ENCODE results near the gene GPC6.
A peak's percentile ranks its signal among the peaks of the same experiment; 100 is the strongest.

Gene GPC6

GRCh38 chr13:93413972-93414717, 187.5 kb downstream of the GPC6 start:
- H3K79me1 ChIP-seq (replicated peaks; ENCODE audit: low read length, poor library complexity, severe bottlenecking) = peaks cover 5% of the 10 kb centered on the region

DNA sequence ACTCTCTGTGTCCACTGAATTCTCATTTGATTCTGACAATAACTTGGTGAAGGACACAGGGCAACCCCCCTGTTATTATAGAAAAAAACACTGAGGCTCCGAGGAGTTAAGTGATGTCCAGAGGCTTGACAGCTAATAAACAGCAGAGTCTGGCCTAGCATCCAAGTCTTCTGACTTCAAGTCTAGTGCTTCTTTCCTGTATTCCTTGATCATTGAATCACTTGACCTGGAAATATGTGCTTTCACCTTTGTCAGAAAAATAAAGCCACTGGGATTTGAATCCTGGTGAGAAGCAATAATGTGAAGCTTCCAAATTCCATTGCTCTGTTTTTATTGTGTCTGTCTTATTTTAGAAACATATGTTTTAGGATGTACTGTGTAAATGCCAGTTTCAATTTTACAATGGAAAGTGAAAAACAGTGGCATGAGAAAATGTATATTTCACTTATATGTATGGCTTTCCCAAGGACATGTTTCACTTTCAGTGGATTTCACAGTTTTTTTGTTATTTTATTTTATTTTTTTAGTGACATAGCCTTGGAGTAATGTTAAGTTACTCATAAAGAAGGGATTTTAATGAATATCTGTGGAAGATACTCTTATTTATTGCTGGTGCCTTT, 190.2 kb downstream of the GPC6 start:
- Histone ChIP-seq H3K18ac (ENCODE audit: low read depth in 1 of 2, low read length in 2 of 2) (no peak overlapping the region), H3K4me2 (ENCODE audit: low read length, poor library complexity, severe bottlenecking) (no peak overlapping the region), H3K36me3 (ENCODE audit: control insufficient read depth in 1 of 2, insufficient read depth in 2 of 2, low read depth in 1 of 2, low read length in 2 of 2) (no peaks in the 10 kb centered on the region), H4K91ac (ENCODE audit: low read length) (no peak overlapping the region), H3K4me1 (ENCODE audit: control insufficient read depth, insufficient read depth, low read depth, low read length) (no peaks in the 10 kb centered on the region), H3K79me1 (replicated peaks; ENCODE audit: low read length, poor library complexity, severe bottlenecking) (peaks cover 9% of the 10 kb centered on the region), H3K23ac (ENCODE audit: low read length in 2 of 2) (no peak overlapping the region), H2AFZ (ENCODE audit: low read depth, low read length) (no peak overlapping the region), H3K9me3 (ENCODE audit: control insufficient read depth, low read length) (no peaks in the 10 kb centered on the region), H2BK15ac (ENCODE audit: low read depth, poor library complexity, severe bottlenecking) (no peak overlapping the region), H3K4me3 (ENCODE audit: insufficient read depth in 1 of 2, low read depth in 1 of 2, low read length in 2 of 2) (no peak overlapping the region), H4K8ac (ENCODE audit: low read length) (no peak overlapping the region), H2AK5ac (ENCODE audit: low read length, severe bottlenecking) (no peak overlapping the region), H3K27me3 (ENCODE audit: control insufficient read depth in 1 of 2, insufficient read depth in 1 of 2, low read length in 2 of 2) (no peaks in the 10 kb centered on the region), H3K27ac (ENCODE audit: low read length, poor library complexity, severe bottlenecking) (peak overlapping the region; percentile 50), H3K4ac (ENCODE audit: low read depth in 1 of 2, low read length in 2 of 2) (no peak overlapping the region), H2BK120ac (ENCODE audit: low read depth, low read length) (no peak overlapping the region), H3K14ac (ENCODE audit: low read length in 2 of 2) (no peak overlapping the region), H2BK12ac (ENCODE audit: low read length in 2 of 2) (no peak overlapping the region), H2BK5ac (ENCODE audit: low read depth, low read length, poor library complexity, severe bottlenecking) (no peak overlapping the region), H3K9ac (ENCODE audit: low read length) (peak overlapping the region; percentile 21)
- WGBS = 8% methylated on average over 1 of the region's 1 CpG
- peak; percentile 18 for DNase-seq

More at GRCh38 chr13:93413972-93414717, 187.5 kb downstream of the GPC6 start:
- WGBS = 76% methylated on average over 8 of the region's 8 CpGs
- no peak overlapping the region for H2AK5ac ChIP-seq (ENCODE audit: low read length, severe bottlenecking)
- H3K18ac ChIP-seq (ENCODE audit: low read depth in 1 of 2, low read length in 2 of 2) = no peak overlapping the region
- no peak overlapping the region for H2BK5ac ChIP-seq (ENCODE audit: low read depth, low read length, poor library complexity, severe bottlenecking)
- DNase-seq = no peak
- H3K9me3 ChIP-seq (ENCODE audit: control insufficient read depth, low read length) = no peaks in the 10 kb centered on the region
- no peak overlapping the region for H3K14ac ChIP-seq (ENCODE audit: low read length in 2 of 2)
- no peaks in the 10 kb centered on the region for H3K27me3 ChIP-seq (ENCODE audit: control insufficient read depth in 1 of 2, insufficient read depth in 1 of 2, low read length in 2 of 2)
- H3K23ac ChIP-seq (ENCODE audit: low read length in 2 of 2) = no peak overlapping the region
- H2AFZ ChIP-seq (ENCODE audit: low read depth, low read length) = no peak overlapping the region
- H2BK120ac ChIP-seq (ENCODE audit: low read depth, low read length) = no peak overlapping the region
- H3K36me3 ChIP-seq (ENCODE audit: control insufficient read depth in 1 of 2, insufficient read depth in 2 of 2, low read depth in 1 of 2, low read length in 2 of 2) = no peaks in the 10 kb centered on the region
- no peak overlapping the region for H3K4me2 ChIP-seq (ENCODE audit: low read length, poor library complexity, severe bottlenecking)
- H2BK12ac ChIP-seq (ENCODE audit: low read length in 2 of 2) = no peak overlapping the region
- no peak overlapping the region for H4K8ac ChIP-seq (ENCODE audit: low read length)
- H3K9ac ChIP-seq (ENCODE audit: low read length) = no peak overlapping the region
- no peak overlapping the region for H3K4ac ChIP-seq (ENCODE audit: low read depth in 1 of 2, low read length in 2 of 2)
- no peaks in the 10 kb centered on the region for H3K4me1 ChIP-seq (ENCODE audit: control insufficient read depth, insufficient read depth, low read depth, low read length)
- no peak overlapping the region for H3K27ac ChIP-seq (ENCODE audit: low read length, poor library complexity, severe bottlenecking)
- H3K4me3 ChIP-seq (ENCODE audit: insufficient read depth in 1 of 2, low read depth in 1 of 2, low read length in 2 of 2) = no peak overlapping the region
- H2BK15ac ChIP-seq (ENCODE audit: low read depth, poor library complexity, severe bottlenecking) = no peak overlapping the region
- H4K91ac ChIP-seq (ENCODE audit: low read length) = no peak overlapping the region

DNA sequence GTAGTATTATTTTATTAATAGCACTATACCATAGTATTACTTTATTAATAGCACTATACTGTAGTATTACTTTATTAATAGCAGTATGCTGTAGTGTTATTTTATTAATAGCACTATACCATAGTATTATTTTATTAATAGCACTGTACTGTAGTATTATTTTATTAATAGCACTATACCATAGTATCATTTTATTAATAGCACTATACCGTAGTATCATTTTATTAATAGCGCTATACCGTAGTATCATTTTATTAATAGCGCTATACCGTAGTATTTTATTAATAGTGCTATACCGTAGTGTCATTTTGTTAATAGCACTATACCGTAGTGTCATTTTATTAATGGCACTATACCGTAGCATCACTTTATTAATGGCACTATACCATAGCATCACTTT, 191.8 kb downstream of the GPC6 start:
- Histone ChIP-seq H4K91ac (ENCODE audit: low read length) (no peak overlapping the region), H3K9me3 (ENCODE audit: control insufficient read depth, low read length) (no peaks in the 10 kb centered on the region), H3K18ac (ENCODE audit: low read depth in 1 of 2, low read length in 2 of 2) (no peak overlapping the region), H2AK5ac (ENCODE audit: low read length, severe bottlenecking) (no peak overlapping the region), H3K27ac (ENCODE audit: low read length, poor library complexity, severe bottlenecking) (no peak overlapping the region), H3K4me3 (ENCODE audit: insufficient read depth in 1 of 2, low read depth in 1 of 2, low read length in 2 of 2) (no peak overlapping the region), H3K79me1 (replicated peaks; ENCODE audit: low read length, poor library complexity, severe bottlenecking) (peaks cover 9% of the 10 kb centered on the region), H3K4me2 (ENCODE audit: low read length, poor library complexity, severe bottlenecking) (no peak overlapping the region), H2BK120ac (ENCODE audit: low read depth, low read length) (no peak overlapping the region), H4K8ac (ENCODE audit: low read length) (no peak overlapping the region), H3K14ac (ENCODE audit: low read length in 2 of 2) (no peak overlapping the region), H3K4me1 (ENCODE audit: control insufficient read depth, insufficient read depth, low read depth, low read length) (no peaks in the 10 kb centered on the region), H3K27me3 (ENCODE audit: control insufficient read depth in 1 of 2, insufficient read depth in 1 of 2, low read length in 2 of 2) (no peaks in the 10 kb centered on the region), H2BK5ac (ENCODE audit: low read depth, low read length, poor library complexity, severe bottlenecking) (no peak overlapping the region), H2BK12ac (ENCODE audit: low read length in 2 of 2) (no peak overlapping the region), H2BK15ac (ENCODE audit: low read depth, poor library complexity, severe bottlenecking) (no peak overlapping the region), H3K36me3 (ENCODE audit: control insufficient read depth in 1 of 2, insufficient read depth in 2 of 2, low read depth in 1 of 2, low read length in 2 of 2) (no peaks in the 10 kb centered on the region), H3K23ac (ENCODE audit: low read length in 2 of 2) (no peak overlapping the region), H3K9ac (ENCODE audit: low read length) (no peak overlapping the region), H3K4ac (ENCODE audit: low read depth in 1 of 2, low read length in 2 of 2) (no peak overlapping the region), H2AFZ (ENCODE audit: low read depth, low read length) (no peak overlapping the region)
- DNase-seq = no peak
- 100% methylated on average over 4 of the region's 8 CpGs for WGBS

DNA sequence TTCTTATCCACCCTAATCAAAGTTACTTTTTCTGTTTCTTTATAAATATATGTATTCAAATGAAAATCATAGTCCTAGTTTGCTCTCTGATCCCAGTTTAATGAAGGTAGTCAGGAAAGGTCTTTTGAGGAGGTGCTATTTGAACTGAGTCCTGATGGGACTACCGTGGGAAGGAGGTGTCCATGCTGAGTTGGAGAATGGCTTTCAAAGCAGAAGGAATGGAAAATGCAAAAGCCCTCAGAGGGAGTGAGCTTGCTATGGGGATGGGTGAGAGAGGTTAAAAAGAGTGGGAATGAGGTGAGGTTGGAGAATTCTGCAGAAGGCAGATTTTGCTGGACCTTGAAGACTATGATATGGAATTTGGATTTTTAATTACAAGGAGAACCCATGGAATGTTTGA, 193.6 kb downstream of the GPC6 start:
- H2BK15ac ChIP-seq (ENCODE audit: low read depth, poor library complexity, severe bottlenecking) = no peak overlapping the region
- H3K4me3 ChIP-seq (ENCODE audit: insufficient read depth in 1 of 2, low read depth in 1 of 2, low read length in 2 of 2) = no peak overlapping the region
- H2AK5ac ChIP-seq (ENCODE audit: low read length, severe bottlenecking) = no peak overlapping the region
- H3K27ac ChIP-seq (ENCODE audit: low read length, poor library complexity, severe bottlenecking) = no peak overlapping the region
- H3K18ac ChIP-seq (ENCODE audit: low read depth in 1 of 2, low read length in 2 of 2) = no peak overlapping the region
- no peak overlapping the region for H3K9ac ChIP-seq (ENCODE audit: low read length)
- no peak overlapping the region for H4K91ac ChIP-seq (ENCODE audit: low read length)
- H3K27me3 ChIP-seq (ENCODE audit: control insufficient read depth in 1 of 2, insufficient read depth in 1 of 2, low read length in 2 of 2) = no peaks in the 10 kb centered on the region
- no peak overlapping the region for H2BK12ac ChIP-seq (ENCODE audit: low read length in 2 of 2)
- no peak overlapping the region for H2BK5ac ChIP-seq (ENCODE audit: low read depth, low read length, poor library complexity, severe bottlenecking)
- no peak overlapping the region for H4K8ac ChIP-seq (ENCODE audit: low read length)
- no peaks in the 10 kb centered on the region for H3K9me3 ChIP-seq (ENCODE audit: control insufficient read depth, low read length)
- DNase-seq = no peak
- H3K4ac ChIP-seq (ENCODE audit: low read depth in 1 of 2, low read length in 2 of 2) = no peak overlapping the region
- no peak overlapping the region for H3K4me2 ChIP-seq (ENCODE audit: low read length, poor library complexity, severe bottlenecking)
- H3K4me1 ChIP-seq (ENCODE audit: control insufficient read depth, insufficient read depth, low read depth, low read length) = no peaks in the 10 kb centered on the region
- no peak overlapping the region for H3K23ac ChIP-seq (ENCODE audit: low read length in 2 of 2)
- no peak overlapping the region for H2BK120ac ChIP-seq (ENCODE audit: low read depth, low read length)
- peaks cover 8% of the 10 kb centered on the region for H3K79me1 ChIP-seq (replicated peaks; ENCODE audit: low read length, poor library complexity, severe bottlenecking)
- no peak overlapping the region for H2AFZ ChIP-seq (ENCODE audit: low read depth, low read length)
- H3K14ac ChIP-seq (ENCODE audit: low read length in 2 of 2) = no peak overlapping the region
- H3K36me3 ChIP-seq (ENCODE audit: control insufficient read depth in 1 of 2, insufficient read depth in 2 of 2, low read depth in 1 of 2, low read length in 2 of 2) = no peaks in the 10 kb centered on the region
- 64% methylated on average over 1 of the region's 1 CpG for WGBS

Measured in mesenchymal stem cell (in vitro differentiated cells and primary cell).